PC-9 (cell line): ENCODE measurements around the gene NCOR2. TPM values are rescaled to one million over a fixed set of nuclear protein-coding genes. Genes with fewer than 3 reads are reported as not detected.

Experiments
- BruUV-seq: library from RNA; stranded (reverse); fragments of 400-500 nt; replicated peaks from 2 replicates; lab custom pipeline; 2021; lab: Mats Ljungman, UMichigan
- CTCF ChIA-PET: fragments of 300-600 bp; sonication (Branson Sonifier 250); formaldehyde crosslinking; loops from one replicate; lab custom pipeline; 2022; ENCODE audit warnings: antibody characterized with exemption; lab: Charles Lee
- POLR2A ChIA-PET: fragments of 300-600 bp; sonication (Branson Sonifier 250); formaldehyde crosslinking; loops from one replicate; lab custom pipeline; 2022; ENCODE audit warnings: antibody characterized with exemption; ENCODE audit not compliant: unreplicated experiment; lab: Charles Lee
- DNase-seq, 2 experiments: peaks; one replicate each; pipeline versions ENCODE4 v3.0.0 to v3.0.0-alpha.2; 2015 to 2022; ENCODE audit warnings: mixed read lengths in 1 of 2
- H2AFZ ChIP-seq: fragments of 200-600 bp; sonication (generic); 2 replicates; pipeline ENCODE4 v1.8.1; 2017; ENCODE audit warnings: antibody characterized with exemption
- H3F3A ChIP-seq: fragments of 200-600 bp; sonication (generic); 2 replicates; pipeline ENCODE4 v1.8.1; 2017; ENCODE audit warnings: antibody characterized with exemption, mild to moderate bottlenecking, low read depth; ENCODE audit not compliant: insufficient read depth
- H3K27ac ChIP-seq: fragments of 200-600 bp; sonication (generic); 2 replicates; pipeline ENCODE4 v1.6.1; 2016; ENCODE audit warnings: mixed run types
- H3K27me3 ChIP-seq: fragments of 200-600 bp; sonication (generic); 2 replicates; pipeline ENCODE4 v1.6.1; 2016; ENCODE audit warnings: low read depth, mixed run types; ENCODE audit not compliant: insufficient read depth
- H3K36me3 ChIP-seq: fragments of 200-600 bp; sonication (generic); 2 replicates; pipeline ENCODE4 v1.6.1; 2016; ENCODE audit warnings: low read depth, mixed run types
- H3K4me1 ChIP-seq: fragments of 200-600 bp; sonication (generic); replicated peaks from 2 replicates; pipeline ENCODE4 v1.6.1; 2016; ENCODE audit warnings: mixed run types; ENCODE audit not compliant: insufficient read depth
- H3K4me2 ChIP-seq: fragments of 200-600 bp; sonication (generic); 2 replicates; pipeline ENCODE4 v1.6.1; 2017; ENCODE audit warnings: mixed run types
- H3K4me3 ChIP-seq: fragments of 200-600 bp; sonication (generic); 2 replicates; pipeline ENCODE4 v1.6.1; 2016; ENCODE audit warnings: mixed run types
- H3K79me2 ChIP-seq: fragments of 200-600 bp; sonication (generic); 2 replicates; pipeline ENCODE4 v1.6.1; 2017; ENCODE audit warnings: low read depth, mixed run types
- H3K9me2 ChIP-seq: fragments of 200-600 bp; sonication (generic); 2 replicates; pipeline ENCODE4 v1.8.1; 2017; ENCODE audit warnings: mild to moderate bottlenecking; ENCODE audit not compliant: insufficient read depth
- H3K9me3 ChIP-seq: fragments of 200-600 bp; sonication (generic); 2 replicates; pipeline ENCODE4 v1.8.1; 2016; ENCODE audit warnings: low read depth; ENCODE audit not compliant: insufficient read depth
- H4K20me1 ChIP-seq: fragments of 200-600 bp; sonication (generic); 2 replicates; pipeline ENCODE4 v1.8.1; 2017; ENCODE audit not compliant: insufficient read depth
- CTCF ChIP-seq: fragments of 200-600 bp; sonication (generic); conservative IDR thresholded peaks from 2 replicates; pipeline ENCODE4 v1.6.1; 2017; ENCODE audit warnings: mixed run types, antibody characterized with exemption, mild to moderate bottlenecking, moderate library complexity
- EZH2 ChIP-seq: fragments of 200-600 bp; sonication (generic); IDR thresholded peaks from 2 replicates; pipeline ENCODE4 v1.8.0; 2017; ENCODE audit warnings: antibody characterized with exemption, low read depth
- intact Hi-C: fragments of 100-400 bp; cut with micrococcal nuclease; formaldehyde crosslinking; loops from one replicate; pipeline ENCODE4 v1.10.0; 2022; ENCODE audit not compliant: unreplicated experiment
- total RNA-seq: library from RNA; stranded (reverse); gene quantifications from 2 replicates; pipeline ENCODE4 v1.2.3, GENCODE V29; 2021

The NCOR2 gene
- total RNA-seq, 1 experiment from 2014 or later, result 319 TPM

- no TSS peak for BruUV-seq
- intact Hi-C loops, result no loop called here
- Histone ChIP-seq H3K27ac (no peak overlapping the region), H3K79me2 (peaks cover 99% of the 10 kb centered on the region), H3K27me3 (no peaks in the 10 kb centered on the region), H2AFZ (no peak overlapping the region), H3K36me3 (no peaks in the 10 kb centered on the region), H3K4me1 (no peaks in the 10 kb centered on the region), H3K9me3 (no peaks in the 10 kb centered on the region), H3K9me2 (no peaks in the 10 kb centered on the region), H3K4me3 (no peak overlapping the region), H3K4me2 (no peak overlapping the region), H3F3A (peaks cover 7% of the 10 kb centered on the region), H4K20me1 (peaks cover 92% of the 10 kb centered on the region)
- POLR2A ChIA-PET, result no interaction called here
- CTCF ChIA-PET, result no interaction called here
- no peak for DNase-seq
- TF ChIP-seq EZH2, result no peak
Measured at GRCh38 chr12:124561231-124561630, 6.2 kb downstream of the NCOR2 start.

DNA sequence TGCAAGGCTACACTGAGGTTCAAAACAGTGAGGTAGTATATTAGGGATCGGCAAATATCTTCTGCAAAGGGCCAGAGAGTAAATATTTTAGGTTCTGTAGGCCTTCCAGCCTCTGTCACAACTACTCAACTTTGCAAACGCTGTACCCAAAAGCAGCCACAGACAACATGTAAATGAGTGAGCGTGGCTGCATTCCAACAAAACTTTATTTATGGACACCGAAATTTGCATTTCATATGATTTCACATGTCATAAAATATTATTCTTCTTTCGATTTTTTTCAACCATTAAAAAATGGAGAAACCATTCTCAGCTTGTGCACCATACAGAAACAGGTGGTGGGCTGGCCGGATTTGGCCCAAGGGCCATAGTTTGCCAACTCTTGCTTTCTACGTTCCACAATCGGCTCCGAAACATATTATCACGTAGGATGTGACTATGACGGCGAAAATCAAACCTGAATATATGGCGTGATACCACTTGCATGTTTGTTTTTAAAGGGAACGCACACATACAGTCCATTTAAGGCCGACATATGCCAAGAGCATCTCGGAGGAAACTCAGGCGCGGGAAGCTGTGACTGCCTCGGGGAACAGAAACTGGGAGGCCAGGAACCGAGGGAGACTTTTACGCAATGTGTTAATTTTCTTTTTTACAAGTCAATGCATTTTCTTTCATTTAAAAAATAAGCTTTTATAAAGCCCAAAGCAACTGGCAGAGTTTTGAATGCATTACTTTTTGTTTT, 7.1 kb downstream of the NCOR2 start:
- ChIA-PET CTCF (no interaction called here), POLR2A (no interaction called here)
- no peaks in the 10 kb centered on the region for H3K27me3 ChIP-seq
- H3K36me3 ChIP-seq, result no peaks in the 10 kb centered on the region
- H4K20me1 ChIP-seq, result peaks cover 92% of the 10 kb centered on the region
- H3K9me2 ChIP-seq, result no peaks in the 10 kb centered on the region
- DNase-seq, result no peak
- intact Hi-C loops, result no loop called here
- BruUV-seq, result no TSS peak
- no peaks in the 10 kb centered on the region for H3K4me1 ChIP-seq
- H3F3A ChIP-seq, result peaks cover 7% of the 10 kb centered on the region
- no peaks in the 10 kb centered on the region for H3K9me3 ChIP-seq
- TF ChIP-seq CTCF (no peak), EZH2 (no peak)
- H3K27ac ChIP-seq, result no peak overlapping the region
- H3K79me2 ChIP-seq, result peaks cover 99% of the 10 kb centered on the region
- H3K4me2 ChIP-seq, result no peak overlapping the region
- H3K4me3 ChIP-seq, result no peak overlapping the region
- H2AFZ ChIP-seq, result no peak overlapping the region

DNA sequence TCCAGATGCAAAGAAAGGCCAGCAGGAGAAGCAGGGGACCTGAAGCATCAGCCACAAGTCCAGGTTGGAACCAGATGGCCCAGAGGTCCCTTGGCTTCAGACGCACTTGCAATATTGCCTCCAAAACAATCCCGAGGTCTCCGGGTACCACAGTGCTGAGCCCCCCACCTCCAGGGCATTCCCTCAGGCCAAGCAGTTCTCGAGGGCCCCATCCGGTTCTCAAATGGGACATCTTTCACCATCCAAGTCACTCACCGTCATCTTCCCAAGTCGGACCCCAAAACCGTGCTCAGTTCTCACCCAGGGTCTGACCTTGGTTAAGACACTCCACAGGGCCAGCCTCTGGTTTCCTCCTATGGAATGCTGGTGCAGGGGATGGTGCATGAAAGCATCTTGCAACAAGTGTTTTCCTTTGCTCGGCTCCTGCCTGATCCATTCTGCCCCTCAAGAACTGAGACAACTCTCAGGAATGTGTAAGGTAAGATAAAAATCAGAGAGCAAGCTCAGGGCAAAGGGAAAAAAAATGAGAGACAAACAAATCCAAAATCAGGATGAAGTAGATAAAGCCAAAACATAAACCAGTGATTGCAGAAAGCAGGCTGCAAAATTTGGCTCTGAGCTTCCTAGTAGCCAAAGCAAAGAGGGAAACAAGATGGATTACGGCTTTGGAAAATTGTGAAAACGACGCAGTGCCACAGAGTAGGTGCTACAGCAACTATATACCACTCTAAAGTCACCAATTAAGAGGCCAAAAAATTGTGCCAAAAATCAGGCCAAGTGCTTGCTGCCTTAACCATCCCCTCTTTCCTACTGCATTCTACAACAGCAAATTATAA, 8.0 kb downstream of the NCOR2 start:
- Histone ChIP-seq H2AFZ (no peak overlapping the region), H3K4me1 (no peaks in the 10 kb centered on the region), H3K36me3 (no peaks in the 10 kb centered on the region), H3K27ac (no peak overlapping the region), H3K4me2 (no peak overlapping the region), H3K9me3 (no peaks in the 10 kb centered on the region), H3K27me3 (no peaks in the 10 kb centered on the region), H3K9me2 (no peaks in the 10 kb centered on the region), H4K20me1 (peaks cover 93% of the 10 kb centered on the region), H3K79me2 (peaks cover 99% of the 10 kb centered on the region), H3K4me3 (no peak overlapping the region), H3F3A (peaks cover 7% of the 10 kb centered on the region)
- DNase-seq, result peak in 1 of 2 experiments; percentile 65
- ChIA-PET CTCF (interaction anchor here (0.6 kb wide), 1 partner anchor 341 kb away, joined by 11 read pairs; no protein-coding TSS in a partner anchor), POLR2A (no interaction called here)
- intact Hi-C loops, result no loop called here
- no peak for TF ChIP-seq CTCF
- no TSS peak for BruUV-seq
